Epithelial cell of prostate (primary cell): ENCODE data around the gene LRP1B.
"Not testable (repeated sequence)": the region's sequence is repeated elsewhere in the genome, so short reads cannot be mapped to it uniquely, and the experiment has no call there.

ENCODE experiments used
- DNase-seq: peaks from one replicate; pipeline ENCODE4 v3.0.0-alpha.2; 2011; ENCODE audit warnings: low read depth, low spot score
- H3K27ac ChIP-seq: fragments of 450-650 bp; 2 replicates; pipeline ENCODE4 v1.5.1; 2017; ENCODE audit warnings: mild to moderate bottlenecking

Gene LRP1B

GRCh38 chr2:140286377-140286776, 1844.4 kb downstream of the LRP1B start:
- H3K27ac ChIP-seq, result no peak overlapping the region
- DNase-seq, result no peak

GRCh38 chr2:140277344-140277743, 1853.5 kb downstream of the LRP1B start:
- DNase-seq, H3K27ac ChIP-seq: not testable (repeated sequence)

GRCh38 chr2:140276661-140277060, 1854.2 kb downstream of the LRP1B start:
- DNase-seq, result no peak
- H3K27ac ChIP-seq, result no peak overlapping the region

- H3K27ac ChIP-seq, result no peak overlapping the region
- DNase-seq, result no peak
These were observed 1855.4 kb downstream of the LRP1B start for GRCh38 chr2:140275427-140275826.

GRCh38 chr2:140274891-140275290, 1855.9 kb downstream of the LRP1B start:
- DNase-seq, result no peak
- H3K27ac ChIP-seq, result no peak overlapping the region

- DNase-seq, result no peak
- H3K27ac ChIP-seq, result no peak overlapping the region
These were observed 1856.9 kb downstream of the LRP1B start for GRCh38 chr2:140273958-140274357.

GRCh38 chr2:140273408-140273807, 1857.4 kb downstream of the LRP1B start:
- no peak for DNase-seq
- H3K27ac ChIP-seq, result no peak overlapping the region

GRCh38 chr2:140270224-140270623, 1860.6 kb downstream of the LRP1B start:
- no peak for DNase-seq
- no peak overlapping the region for H3K27ac ChIP-seq

GRCh38 chr2:140269000-140269399, 1861.8 kb downstream of the LRP1B start:
- no peak for DNase-seq
- no peak overlapping the region for H3K27ac ChIP-seq

GRCh38 chr2:140262908-140263307, 1867.9 kb downstream of the LRP1B start:
- DNase-seq, result no peak
- no peak overlapping the region for H3K27ac ChIP-seq

GRCh38 chr2:140257692-140258300, 1873.0 kb downstream of the LRP1B start:
- no peak for DNase-seq
- H3K27ac ChIP-seq, result no peak overlapping the region

GRCh38 chr2:140256080-140256479, 1874.7 kb downstream of the LRP1B start:
- DNase-seq, result no peak
- H3K27ac ChIP-seq, result no peak overlapping the region

GRCh38 chr2:140249821-140250220, 1881.0 kb downstream of the LRP1B start:
- no peak for DNase-seq
- H3K27ac ChIP-seq, result no peak overlapping the region

GRCh38 chr2:140248623-140249022, 1882.2 kb downstream of the LRP1B start:
- no peak for DNase-seq
- H3K27ac ChIP-seq, result no peak overlapping the region

- no peak overlapping the region for H3K27ac ChIP-seq
- DNase-seq, result no peak
These were observed 1883.2 kb downstream of the LRP1B start for GRCh38 chr2:140247451-140248195.

- H3K27ac ChIP-seq, result no peak overlapping the region
- no peak for DNase-seq
These were observed 1883.9 kb downstream of the LRP1B start for GRCh38 chr2:140246957-140247356.

- H3K27ac ChIP-seq, result no peak overlapping the region
- no peak for DNase-seq
These were observed 1884.8 kb downstream of the LRP1B start for GRCh38 chr2:140246058-140246457.

- no peak for DNase-seq
- H3K27ac ChIP-seq, result no peak overlapping the region
These were observed 1887.9 kb downstream of the LRP1B start for GRCh38 chr2:140242889-140243288.

- DNase-seq, result no peak
- H3K27ac ChIP-seq, result no peak overlapping the region
These were observed 1896.7 kb downstream of the LRP1B start for GRCh38 chr2:140234116-140234515.

- H3K27ac ChIP-seq, result no peak overlapping the region
- no peak for DNase-seq
These were observed 1919.9 kb downstream of the LRP1B start for GRCh38 chr2:140210963-140211362.

- DNase-seq, result no peak
These were observed 1925.7 kb downstream of the LRP1B start for GRCh38 chr2:140205093-140205492.

GRCh38 chr2:140203347-140203746, 1927.5 kb downstream of the LRP1B start:
- no peak for DNase-seq
- no peak overlapping the region for H3K27ac ChIP-seq

More at GRCh38 chr2:140205093-140205492, 1925.7 kb downstream of the LRP1B start:
- no peak overlapping the region for H3K27ac ChIP-seq
